ENCODE data around the gene TRIM74. TPM values are rescaled to one million over a fixed set of nuclear protein-coding genes. Genes with fewer than 3 reads are reported as not detected.
"Not testable (repeated sequence)": the region's sequence is repeated elsewhere in the genome, so short reads cannot be mapped to it uniquely, and the experiment has no call there.

TRIM74 gene
- polyA plus RNA-seq, 1 donor from 2014 or later: 1.7 TPM

GRCh38 chr7:72954563-72955198 is 14.6 kb downstream of the TRIM74 start:
- H3K27ac ChIP-seq (ENCODE audit: low read length); H3K4me2 ChIP-seq (ENCODE audit: low read length): not testable (repeated sequence)
- H3K4me3 ChIP-seq (ENCODE audit: low read length): peak overlapping the region; percentile 42

GRCh38 chr7:72953901-72954562 is 15.2 kb downstream of the TRIM74 start:
- not testable (repeated sequence) for H3K27ac ChIP-seq (ENCODE audit: low read length); H3K4me2 ChIP-seq (ENCODE audit: low read length); H3K9me3 ChIP-seq (ENCODE audit: low read length); H3K27me3 ChIP-seq (ENCODE audit: insufficient read depth, low read depth, low read length); H2AFZ ChIP-seq (ENCODE audit: low read depth, low read length); H4K20me1 ChIP-seq (ENCODE audit: insufficient read depth); H3K36me3 ChIP-seq (ENCODE audit: insufficient read depth, low read length); H3K9ac ChIP-seq (ENCODE audit: low read length); H3K9me2 ChIP-seq (ENCODE audit: insufficient read depth, low read length); H3K79me2 ChIP-seq (replicated peaks; ENCODE audit: insufficient read depth, low read length); H3F3A ChIP-seq (ENCODE audit: insufficient read depth, low read length, poor library complexity, severe bottlenecking)
- H3K4me3 ChIP-seq (ENCODE audit: low read length): peak overlapping the region; percentile 43

More at GRCh38 chr7:72954563-72955198, 14.6 kb downstream of the TRIM74 start:
- H3K9ac ChIP-seq (ENCODE audit: low read length); H3K79me2 ChIP-seq (replicated peaks; ENCODE audit: insufficient read depth, low read length); H3K36me3 ChIP-seq (ENCODE audit: insufficient read depth, low read length); H4K20me1 ChIP-seq (ENCODE audit: insufficient read depth); H3F3A ChIP-seq (ENCODE audit: insufficient read depth, low read length, poor library complexity, severe bottlenecking); H3K9me2 ChIP-seq (ENCODE audit: insufficient read depth, low read length); H2AFZ ChIP-seq (ENCODE audit: low read depth, low read length); H3K27me3 ChIP-seq (ENCODE audit: insufficient read depth, low read depth, low read length); H3K9me3 ChIP-seq (ENCODE audit: low read length): not testable (repeated sequence)
- TF ChIP-seq CTCF (IDR thresholded peaks at IDR 0.05; ENCODE audit: poor library complexity, severe bottlenecking): peak; percentile 13

DNA sequence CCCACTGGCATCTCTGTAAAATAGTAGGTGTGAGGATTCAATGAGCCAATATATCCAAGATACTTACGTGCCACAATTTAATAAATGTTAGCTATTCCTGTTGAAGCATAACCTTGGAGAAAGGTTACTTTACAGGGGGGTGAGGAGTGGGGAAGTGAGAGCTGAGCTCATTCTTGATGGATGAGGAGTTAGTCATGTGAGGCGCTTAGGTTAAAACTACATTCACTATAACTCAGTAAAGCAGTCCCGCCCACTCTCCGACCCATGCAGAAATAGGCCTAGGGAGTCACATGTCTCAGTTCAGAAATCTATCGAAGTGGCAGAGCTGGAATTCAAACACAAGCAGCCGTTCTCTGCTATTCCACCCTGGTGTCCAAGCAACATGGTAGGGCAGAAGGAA is 18.8 kb downstream of the TRIM74 start:
- not testable (repeated sequence) for H3K27ac ChIP-seq (ENCODE audit: low read length); H4K20me1 ChIP-seq (ENCODE audit: insufficient read depth); H3K36me3 ChIP-seq (ENCODE audit: insufficient read depth, low read length); H3K9ac ChIP-seq (ENCODE audit: low read length); H3F3A ChIP-seq (ENCODE audit: insufficient read depth, low read length, poor library complexity, severe bottlenecking); H3K79me2 ChIP-seq (replicated peaks; ENCODE audit: insufficient read depth, low read length); H3K9me3 ChIP-seq (ENCODE audit: low read length); H3K4me3 ChIP-seq (ENCODE audit: low read length); H3K9me2 ChIP-seq (ENCODE audit: insufficient read depth, low read length); H3K27me3 ChIP-seq (ENCODE audit: insufficient read depth, low read depth, low read length); H3K4me2 ChIP-seq (ENCODE audit: low read length); H2AFZ ChIP-seq (ENCODE audit: low read depth, low read length)

DNA sequence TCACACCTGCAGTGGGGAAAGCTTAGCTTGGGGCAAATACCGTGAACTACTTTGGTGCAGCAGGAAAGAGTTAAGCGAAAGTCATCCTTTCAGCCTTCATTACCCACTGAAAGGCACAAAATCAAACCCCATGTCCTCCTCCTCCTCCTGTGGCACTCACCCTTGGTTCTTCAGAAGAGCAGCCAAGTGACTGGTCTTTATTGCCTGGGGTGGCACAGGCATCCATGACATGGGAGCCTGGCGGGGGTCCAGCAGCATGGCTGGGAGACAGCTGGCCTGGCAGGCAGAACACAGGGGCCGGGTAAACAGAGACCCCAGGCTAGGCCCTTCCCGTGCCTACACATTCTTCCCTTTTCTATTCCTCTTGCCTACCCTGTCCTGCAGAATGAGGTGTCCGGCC is 19.6 kb downstream of the TRIM74 start:
- not testable (repeated sequence) for H3K36me3 ChIP-seq (ENCODE audit: insufficient read depth, low read length); H3K4me2 ChIP-seq (ENCODE audit: low read length); H3K9ac ChIP-seq (ENCODE audit: low read length); H3K79me2 ChIP-seq (replicated peaks; ENCODE audit: insufficient read depth, low read length); H3K9me2 ChIP-seq (ENCODE audit: insufficient read depth, low read length); H3K4me3 ChIP-seq (ENCODE audit: low read length); H3K27me3 ChIP-seq (ENCODE audit: insufficient read depth, low read depth, low read length); H3F3A ChIP-seq (ENCODE audit: insufficient read depth, low read length, poor library complexity, severe bottlenecking); H3K27ac ChIP-seq (ENCODE audit: low read length); H4K20me1 ChIP-seq (ENCODE audit: insufficient read depth); H3K9me3 ChIP-seq (ENCODE audit: low read length); H2AFZ ChIP-seq (ENCODE audit: low read depth, low read length)

DNA sequence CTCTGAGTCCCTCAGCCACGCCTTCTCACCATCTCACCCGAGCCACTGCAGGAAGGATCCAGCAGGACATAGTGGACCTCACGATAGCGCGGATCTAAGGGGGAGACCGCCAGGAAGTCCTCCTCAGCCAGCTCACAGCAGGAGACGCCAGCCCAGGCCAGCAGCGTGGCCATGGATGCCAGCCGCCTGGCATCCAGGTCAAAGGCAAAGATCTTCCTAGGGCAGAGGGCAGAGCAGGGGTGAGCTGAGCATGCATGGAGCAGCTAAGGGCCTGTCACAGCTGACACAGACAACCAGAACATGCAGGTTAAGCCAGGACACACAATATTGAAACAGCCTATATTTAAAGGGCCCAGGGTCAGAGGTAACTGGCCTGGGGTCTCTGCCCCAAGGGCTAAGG is 20.0 kb downstream of the TRIM74 start:
- not testable (repeated sequence) for H3K9me2 ChIP-seq (ENCODE audit: insufficient read depth, low read length); H3K4me2 ChIP-seq (ENCODE audit: low read length); H2AFZ ChIP-seq (ENCODE audit: low read depth, low read length); H3K79me2 ChIP-seq (replicated peaks; ENCODE audit: insufficient read depth, low read length); H3K4me3 ChIP-seq (ENCODE audit: low read length); H3K27ac ChIP-seq (ENCODE audit: low read length); H3K9me3 ChIP-seq (ENCODE audit: low read length); H3F3A ChIP-seq (ENCODE audit: insufficient read depth, low read length, poor library complexity, severe bottlenecking); H3K36me3 ChIP-seq (ENCODE audit: insufficient read depth, low read length); H4K20me1 ChIP-seq (ENCODE audit: insufficient read depth); H3K27me3 ChIP-seq (ENCODE audit: insufficient read depth, low read depth, low read length); H3K9ac ChIP-seq (ENCODE audit: low read length)

- not testable (repeated sequence) for H3K9me3 ChIP-seq (ENCODE audit: low read length); H2AFZ ChIP-seq (ENCODE audit: low read depth, low read length); H3K79me2 ChIP-seq (replicated peaks; ENCODE audit: insufficient read depth, low read length); H3K4me3 ChIP-seq (ENCODE audit: low read length); H3F3A ChIP-seq (ENCODE audit: insufficient read depth, low read length, poor library complexity, severe bottlenecking); H3K27ac ChIP-seq (ENCODE audit: low read length); H3K9me2 ChIP-seq (ENCODE audit: insufficient read depth, low read length); H4K20me1 ChIP-seq (ENCODE audit: insufficient read depth); H3K36me3 ChIP-seq (ENCODE audit: insufficient read depth, low read length); H3K9ac ChIP-seq (ENCODE audit: low read length); H3K27me3 ChIP-seq (ENCODE audit: insufficient read depth, low read depth, low read length); H3K4me2 ChIP-seq (ENCODE audit: low read length)
Observed at GRCh38 chr7:72948714-72949113, 20.6 kb downstream of the TRIM74 start.

- not testable (repeated sequence) for H3F3A ChIP-seq (ENCODE audit: insufficient read depth, low read length, poor library complexity, severe bottlenecking); H3K27ac ChIP-seq (ENCODE audit: low read length); H3K9me2 ChIP-seq (ENCODE audit: insufficient read depth, low read length); H3K27me3 ChIP-seq (ENCODE audit: insufficient read depth, low read depth, low read length); H3K9me3 ChIP-seq (ENCODE audit: low read length); H3K79me2 ChIP-seq (replicated peaks; ENCODE audit: insufficient read depth, low read length); H3K36me3 ChIP-seq (ENCODE audit: insufficient read depth, low read length); H3K4me2 ChIP-seq (ENCODE audit: low read length); H4K20me1 ChIP-seq (ENCODE audit: insufficient read depth); H2AFZ ChIP-seq (ENCODE audit: low read depth, low read length); H3K4me3 ChIP-seq (ENCODE audit: low read length); H3K9ac ChIP-seq (ENCODE audit: low read length)
Observed at GRCh38 chr7:72946130-72946745, 23.0 kb downstream of the TRIM74 start.
